ENCODE results near the gene SMYD5.
A peak's percentile ranks its signal among the peaks of the same experiment; 100 is the strongest.

The SMYD5 gene

DNA sequence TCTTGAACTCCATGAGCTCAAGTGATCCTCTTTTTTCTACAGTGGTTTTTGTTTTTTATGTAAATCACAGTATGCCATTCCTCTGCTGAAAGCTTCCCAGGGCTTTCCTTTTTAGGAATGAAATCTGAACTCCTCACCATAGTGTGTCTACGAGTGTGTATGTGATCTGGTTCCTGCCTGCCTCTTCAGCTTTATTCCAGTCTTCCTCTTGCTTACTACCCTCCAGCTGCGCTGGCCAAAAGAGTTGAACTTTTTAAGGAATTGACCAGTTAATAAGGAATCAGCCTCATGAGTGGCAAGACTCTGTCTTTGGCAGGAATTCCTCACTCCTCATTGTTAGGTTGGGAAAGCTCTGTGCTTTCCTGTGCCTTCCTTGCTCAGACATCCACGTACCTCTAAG, 24.1 kb downstream of the SMYD5 start:
- no peak for DNase-seq (ENCODE audit: low read depth)
- H3K4me3 ChIP-seq (ENCODE audit: low read depth, low read length), result no peak overlapping the region
- in situ Hi-C loops (cut with HindIII; ENCODE audit: low sequenced_read_pairs), result no loop called here
- TF ChIP-seq, protein P1, sequence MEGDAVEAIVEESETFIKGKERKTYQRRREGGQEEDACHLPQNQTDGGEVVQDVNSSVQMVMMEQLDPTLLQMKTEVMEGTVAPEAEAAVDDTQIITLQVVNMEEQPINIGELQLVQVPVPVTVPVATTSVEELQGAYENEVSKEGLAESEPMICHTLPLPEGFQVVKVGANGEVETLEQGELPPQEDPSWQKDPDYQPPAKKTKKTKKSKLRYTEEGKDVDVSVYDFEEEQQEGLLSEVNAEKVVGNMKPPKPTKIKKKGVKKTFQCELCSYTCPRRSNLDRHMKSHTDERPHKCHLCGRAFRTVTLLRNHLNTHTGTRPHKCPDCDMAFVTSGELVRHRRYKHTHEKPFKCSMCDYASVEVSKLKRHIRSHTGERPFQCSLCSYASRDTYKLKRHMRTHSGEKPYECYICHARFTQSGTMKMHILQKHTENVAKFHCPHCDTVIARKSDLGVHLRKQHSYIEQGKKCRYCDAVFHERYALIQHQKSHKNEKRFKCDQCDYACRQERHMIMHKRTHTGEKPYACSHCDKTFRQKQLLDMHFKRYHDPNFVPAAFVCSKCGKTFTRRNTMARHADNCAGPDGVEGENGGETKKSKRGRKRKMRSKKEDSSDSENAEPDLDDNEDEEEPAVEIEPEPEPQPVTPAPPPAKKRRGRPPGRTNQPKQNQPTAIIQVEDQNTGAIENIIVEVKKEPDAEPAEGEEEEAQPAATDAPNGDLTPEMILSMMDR (IDR thresholded peaks at IDR 0.05; ENCODE audit: low read depth, low read length, missing control alignments), result no peak

DNA sequence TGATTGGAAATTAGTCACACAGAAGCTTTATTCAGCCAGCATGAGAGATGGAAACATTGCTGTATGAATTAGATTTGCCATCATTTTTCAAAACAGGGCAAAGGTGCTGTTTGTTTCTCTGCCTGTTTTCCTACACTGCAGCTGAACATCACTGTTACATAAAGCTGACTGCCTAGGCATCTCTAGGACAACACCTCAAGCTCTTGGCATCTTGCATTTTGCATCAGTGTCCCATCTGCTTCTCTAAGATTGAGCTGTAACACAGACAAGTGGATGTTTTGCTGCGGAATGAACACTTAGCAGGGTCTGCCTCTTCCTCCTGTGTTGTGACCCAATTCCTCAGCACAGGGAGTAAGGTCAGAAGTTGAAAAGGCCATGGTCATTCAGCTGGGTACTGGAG, 24.9 kb downstream of the SMYD5 start:
- in situ Hi-C loops (cut with HindIII; ENCODE audit: low sequenced_read_pairs), result no loop called here
- H3K4me3 ChIP-seq (ENCODE audit: low read depth, low read length), result no peak overlapping the region
- DNase-seq (ENCODE audit: low read depth), result no peak
- TF ChIP-seq, protein P1 (IDR thresholded peaks at IDR 0.05; ENCODE audit: low read depth, low read length, missing control alignments), result no peak

DNA sequence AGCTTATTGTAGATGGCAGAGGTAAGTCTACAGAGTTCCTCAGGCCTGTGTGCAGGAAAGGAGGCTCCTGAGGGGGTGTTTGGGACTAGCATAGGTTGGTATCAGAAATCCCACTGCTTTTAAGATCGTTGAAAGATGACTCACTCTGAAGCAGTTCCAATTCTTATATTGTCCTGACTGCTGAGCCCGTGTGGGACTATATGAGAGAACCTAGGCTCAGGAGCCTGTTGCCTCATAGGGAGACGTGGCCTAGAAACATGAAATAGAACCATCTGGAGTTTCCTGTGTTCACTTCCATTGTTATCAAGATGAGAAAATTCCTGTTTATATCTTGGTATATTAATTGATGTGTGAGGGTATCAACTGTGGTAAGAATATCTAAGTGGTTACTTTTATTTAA, 25.7 kb downstream of the SMYD5 start:
- in situ Hi-C loops (cut with HindIII; ENCODE audit: low sequenced_read_pairs), result loop anchor here (5.0 kb wide), 1 partner anchor 53 kb away; the partner anchor contains the start of gene EGR4
- peak; percentile 46 for DNase-seq (ENCODE audit: low read depth)
- TF ChIP-seq, protein P1 (IDR thresholded peaks at IDR 0.05; ENCODE audit: low read depth, low read length, missing control alignments), result no peak
- no peak overlapping the region for H3K4me3 ChIP-seq (ENCODE audit: low read depth, low read length)

DNA sequence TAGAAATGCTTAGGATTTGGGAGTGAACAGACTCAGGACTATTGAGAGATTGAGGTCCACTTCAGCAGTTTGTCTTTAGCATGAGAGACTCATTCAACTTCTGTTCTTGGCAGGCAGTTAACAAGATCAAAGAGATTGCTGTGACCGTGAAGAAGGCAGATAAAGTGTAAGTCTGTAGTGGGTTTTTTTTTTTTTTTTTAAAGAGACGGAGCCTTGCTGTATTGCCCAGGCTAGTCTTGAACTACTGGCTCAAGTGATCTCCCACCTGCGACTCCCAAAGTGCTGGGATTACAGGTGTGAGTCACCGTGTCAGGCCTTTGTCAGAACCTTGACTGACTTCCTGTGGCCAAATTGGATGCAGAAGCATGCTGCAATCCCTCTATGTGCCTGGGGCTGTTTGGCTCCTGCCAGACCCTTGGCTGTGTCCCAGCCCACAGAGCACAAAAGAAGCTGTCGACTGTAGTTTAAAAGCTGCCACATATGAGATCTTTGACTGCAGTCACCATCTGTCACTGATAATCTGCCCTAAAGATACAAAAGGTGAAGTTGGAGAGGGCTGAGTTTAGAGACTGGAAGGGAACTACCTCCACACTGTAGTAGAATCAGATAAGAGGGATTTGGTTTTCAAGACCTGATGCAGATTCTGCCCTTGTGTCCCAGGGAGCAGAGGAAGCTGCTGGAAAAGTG, 30.0 kb downstream of the SMYD5 start:
- TF ChIP-seq, protein P1 (IDR thresholded peaks at IDR 0.05; ENCODE audit: low read depth, low read length, missing control alignments), result no peak
- in situ Hi-C loops (cut with HindIII; ENCODE audit: low sequenced_read_pairs), result loop anchor here (5.0 kb wide), 1 partner anchor 48 kb away; the partner anchor contains the start of gene EGR4
- no peak overlapping the region for H3K4me3 ChIP-seq (ENCODE audit: low read depth, low read length)
- DNase-seq (ENCODE audit: low read depth), result peak; percentile 81

DNA sequence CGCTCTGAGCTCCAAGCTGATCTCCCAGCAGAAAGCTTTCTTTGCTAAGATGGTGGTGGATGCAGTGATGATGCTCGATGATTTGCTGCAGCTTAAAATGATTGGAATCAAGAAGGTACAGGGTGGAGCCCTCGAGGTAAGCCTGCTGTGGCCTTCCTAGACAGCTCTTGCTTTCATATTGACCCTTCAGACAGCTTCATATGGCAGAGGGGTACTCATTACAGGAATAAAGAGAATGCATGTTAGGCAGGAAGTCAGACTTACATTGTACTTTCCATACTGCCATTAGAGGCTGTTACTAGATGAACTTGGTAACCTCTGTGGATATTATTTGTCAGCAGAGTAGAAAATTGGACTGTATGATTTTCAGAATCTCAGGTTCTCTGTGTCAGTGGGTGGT, 30.5 kb downstream of the SMYD5 start:
- in situ Hi-C loops (cut with HindIII; ENCODE audit: low sequenced_read_pairs), result loop anchor here (5.0 kb wide), 1 partner anchor 48 kb away; the partner anchor contains the start of gene EGR4
- TF ChIP-seq, protein P1 (IDR thresholded peaks at IDR 0.05; ENCODE audit: low read depth, low read length, missing control alignments), result no peak

DNA sequence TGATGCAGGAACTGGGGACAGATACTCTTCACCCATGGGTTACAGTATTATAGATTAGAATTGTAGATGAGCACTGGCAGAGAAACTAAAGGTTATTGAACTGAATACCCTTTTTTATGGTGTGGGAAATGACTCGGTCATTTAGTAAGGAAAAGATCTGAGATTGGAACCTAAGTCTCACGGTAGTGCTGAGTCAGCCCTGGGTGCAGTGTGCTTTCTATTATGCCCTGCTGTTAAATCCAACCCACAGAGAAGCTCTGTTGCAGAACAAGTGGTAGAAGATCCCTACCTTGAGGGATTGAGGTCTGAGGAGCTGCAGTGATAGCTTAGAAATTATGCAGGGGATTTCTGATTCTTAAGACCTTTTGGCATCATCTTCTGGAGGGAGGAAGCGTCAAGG, 32.8 kb downstream of the SMYD5 start:
- in situ Hi-C loops (cut with HindIII; ENCODE audit: low sequenced_read_pairs), result no loop called here
- TF ChIP-seq, protein P1 (IDR thresholded peaks at IDR 0.05; ENCODE audit: low read depth, low read length, missing control alignments), result no peak
- DNase-seq (ENCODE audit: low read depth), result no peak
- no peak overlapping the region for H3K4me3 ChIP-seq (ENCODE audit: low read depth, low read length)

More for the DNA sequence above, 30.5 kb downstream of the SMYD5 start:
- H3K4me3 ChIP-seq (ENCODE audit: low read depth, low read length), result no peak overlapping the region
- no peak for DNase-seq (ENCODE audit: low read depth)
